GM18505 (cell line): ENCODE measurements around the gene WDR88.
A peak's percentile ranks its signal among the peaks of the same experiment; 100 is the strongest.
"Not testable (repeated sequence)": the region's sequence is repeated elsewhere in the genome, so short reads cannot be mapped to it uniquely, and the experiment has no call there.

Source experiments
- ATAC-seq: cut with Tn5 transposase; IDR thresholded peaks from one replicate; pipeline ENCODE4 v1.9.1; 2021; ENCODE audit not compliant: unreplicated experiment
- POLR2A ChIP-seq: IDR thresholded peaks from 4 replicates; pipeline ENCODE4 v1.6.1; 2011; ENCODE audit warnings: borderline replicate concordance; ENCODE audit not compliant: insufficient read depth, insufficient read length; ENCODE audit errors: extremely low read depth

Gene WDR88

GRCh38 chr19:33171222-33171795 is 39.4 kb downstream of the WDR88 start:
- no peak for ATAC-seq
- TF ChIP-seq POLR2A, result no peak

- ATAC-seq, result no peak
Observed at GRCh38 chr19:33171916-33172359, 40.0 kb downstream of the WDR88 start.

GRCh38 chr19:33174186-33174585 is 42.3 kb downstream of the WDR88 start:
- no peak for ATAC-seq
- TF ChIP-seq POLR2A, result no peak

More at GRCh38 chr19:33171916-33172359, 40.0 kb downstream of the WDR88 start:
- no peak for TF ChIP-seq POLR2A

- ATAC-seq, result no peak
- TF ChIP-seq POLR2A, result no peak
Observed at GRCh38 chr19:33175156-33175782, 43.4 kb downstream of the WDR88 start.

GRCh38 chr19:33175886-33176669 is 44.2 kb downstream of the WDR88 start:
- no peak for ATAC-seq
- TF ChIP-seq POLR2A, result no peak

GRCh38 chr19:33176670-33177416 is 44.9 kb downstream of the WDR88 start:
- TF ChIP-seq POLR2A, result peak; percentile 98
- ATAC-seq, result peak; percentile 84

GRCh38 chr19:33177417-33177979 is 45.6 kb downstream of the WDR88 start:
- ATAC-seq, result no peak
- TF ChIP-seq POLR2A, result no peak

GRCh38 chr19:33186431-33187182 is 54.7 kb downstream of the WDR88 start:
- TF ChIP-seq POLR2A, result no peak

GRCh38 chr19:33187183-33187540 is 55.2 kb downstream of the WDR88 start:
- ATAC-seq, result no peak
- TF ChIP-seq POLR2A, result no peak

More at GRCh38 chr19:33186431-33187182, 54.7 kb downstream of the WDR88 start:
- ATAC-seq, result no peak

GRCh38 chr19:33189453-33189852 is 57.5 kb downstream of the WDR88 start:
- ATAC-seq, result no peak
- TF ChIP-seq POLR2A, result no peak

- not testable (repeated sequence) for ATAC-seq
Observed at GRCh38 chr19:33191092-33191491, 59.2 kb downstream of the WDR88 start.

GRCh38 chr19:33191501-33191900 is 59.6 kb downstream of the WDR88 start:
- TF ChIP-seq POLR2A, result no peak
- ATAC-seq, result no peak
